Activated naive CD4-positive, alpha-beta T cell treated with anti-CD3 and anti-CD28 coated beads, Interleukin-2, amount 50 U/mL, for 24 hours (primary cell): ENCODE measurements around the gene PLA1A.
A peak's percentile ranks its signal among the peaks of the same experiment; 100 is the strongest.
"Not testable (repeated sequence)": the region's sequence is repeated elsewhere in the genome, so short reads cannot be mapped to it uniquely, and the experiment has no call there.

Source experiments
- H3K27ac Mint-ChIP-seq: one replicate; pipeline ENCODE4 v1.8.0; 2021; ENCODE audit warnings: mild to moderate bottlenecking, mixed read lengths
- H3K27me3 Mint-ChIP-seq: one replicate; pipeline ENCODE4 v1.8.0; 2021; ENCODE audit warnings: mixed read lengths
- H3K36me3 Mint-ChIP-seq: one replicate; pipeline ENCODE4 v1.8.0; 2021; ENCODE audit warnings: mixed read lengths
- H3K4me1 Mint-ChIP-seq: one replicate; pipeline ENCODE4 v1.8.0; 2021; ENCODE audit warnings: mixed read lengths
- H3K4me3 Mint-ChIP-seq: one replicate; pipeline ENCODE4 v1.8.0; 2021; ENCODE audit warnings: mild to moderate bottlenecking, mixed read lengths
- H3K9me3 Mint-ChIP-seq: one replicate; pipeline ENCODE4 v1.8.0; 2021; ENCODE audit warnings: mixed read lengths

PLA1A gene

GRCh38 chr3:119676020-119676419, 78.3 kb downstream of the PLA1A start:
- Mint-ChIP-seq H3K9me3 (no peaks in the 10 kb centered on the region), H3K27ac (peak overlapping the region; percentile 90), H3K4me1 (peaks cover 47% of the 10 kb centered on the region), H3K27me3 (no peaks in the 10 kb centered on the region), H3K4me3 (peak overlapping the region; percentile 94), H3K36me3 (peaks cover 6% of the 10 kb centered on the region)

GRCh38 chr3:119676771-119677640, 79.3 kb downstream of the PLA1A start, which contains the start of gene COX17:
TSS of gene COX17 (minus strand) at chr3:119677406. CDS start at chr3:119677310, 96 bp downstream.
- peaks cover 41% of the 10 kb centered on the region for H3K4me1 Mint-ChIP-seq
- no peaks in the 10 kb centered on the region for H3K9me3 Mint-ChIP-seq
- no peaks in the 10 kb centered on the region for H3K27me3 Mint-ChIP-seq
- peaks cover 6% of the 10 kb centered on the region for H3K36me3 Mint-ChIP-seq
- peak within 1 kb of the TSS; percentile 94 for H3K4me3 Mint-ChIP-seq
- H3K27ac Mint-ChIP-seq, result peak within 1 kb of the TSS; percentile 98

- peak overlapping the region; percentile 98 for H3K27ac Mint-ChIP-seq
- no peaks in the 10 kb centered on the region for H3K27me3 Mint-ChIP-seq
- peaks cover 37% of the 10 kb centered on the region for H3K4me1 Mint-ChIP-seq
- no peaks in the 10 kb centered on the region for H3K9me3 Mint-ChIP-seq
- peaks cover 4% of the 10 kb centered on the region for H3K36me3 Mint-ChIP-seq
- H3K4me3 Mint-ChIP-seq, result peak overlapping the region; percentile 94
Measured at GRCh38 chr3:119677641-119677934, 79.9 kb downstream of the PLA1A start.

GRCh38 chr3:119678209-119678608, 80.5 kb downstream of the PLA1A start:
- not testable (repeated sequence) for H3K27me3 Mint-ChIP-seq, H3K27ac Mint-ChIP-seq, H3K9me3 Mint-ChIP-seq, H3K4me3 Mint-ChIP-seq, H3K36me3 Mint-ChIP-seq
- H3K4me1 Mint-ChIP-seq, result peaks cover 32% of the 10 kb centered on the region
